ENCODE measurements around the gene SELENON.

The SELENON gene

GRCh38 chr1:25770541-25771220, 29.3 kb upstream of the SELENON start:
- TF ChIP-seq TEAD4 (IDR thresholded peaks at IDR 0.05): no peak
- no peak for TF ChIP-seq TAF1 (IDR thresholded peaks at IDR 0.05; ENCODE audit: low read depth)
- no peak for TF ChIP-seq NFIC (IDR thresholded peaks at IDR 0.05)
- no peak for TF ChIP-seq TCF12 (IDR thresholded peaks at IDR 0.05; ENCODE audit: low read depth)
- TF ChIP-seq RAD21 (IDR thresholded peaks at IDR 0.05; ENCODE audit: low read depth): no peak
- no peak for TF ChIP-seq FOXM1 (IDR thresholded peaks at IDR 0.05; ENCODE audit: borderline replicate concordance, low read depth)
- no peak for TF ChIP-seq USF1 (IDR thresholded peaks at IDR 0.05)
- no peak for TF ChIP-seq REST (IDR thresholded peaks at IDR 0.05; ENCODE audit: low read depth)
- TF ChIP-seq ZBTB7A (IDR thresholded peaks at IDR 0.05; ENCODE audit: low read depth): no peak
- no peak for TF ChIP-seq MAX (IDR thresholded peaks at IDR 0.05)
- TF ChIP-seq EP300 (IDR thresholded peaks at IDR 0.05; ENCODE audit: borderline replicate concordance): no peak
- no peak for TF ChIP-seq YY1 (IDR thresholded peaks at IDR 0.05; ENCODE audit: low read depth)
- no peak for TF ChIP-seq CEBPB (IDR thresholded peaks at IDR 0.05)
- TF ChIP-seq EGR1 (IDR thresholded peaks at IDR 0.05): no peak
- no peak for TF ChIP-seq CREB1 (IDR thresholded peaks at IDR 0.05; ENCODE audit: low read depth)

GRCh38 chr1:25771221-25772114, 28.5 kb upstream of the SELENON start:
- TF ChIP-seq REST (IDR thresholded peaks at IDR 0.05; ENCODE audit: low read depth) (no peak), TEAD4 (IDR thresholded peaks at IDR 0.05) (no peak), USF1 (IDR thresholded peaks at IDR 0.05) (no peak), YY1 (IDR thresholded peaks at IDR 0.05; ENCODE audit: low read depth) (no peak), FOXM1 (IDR thresholded peaks at IDR 0.05; ENCODE audit: borderline replicate concordance, low read depth) (no peak), CEBPB (IDR thresholded peaks at IDR 0.05) (no peak), CREB1 (IDR thresholded peaks at IDR 0.05; ENCODE audit: low read depth) (no peak), NFIC (IDR thresholded peaks at IDR 0.05) (no peak), EP300 (IDR thresholded peaks at IDR 0.05; ENCODE audit: borderline replicate concordance) (no peak), RAD21 (IDR thresholded peaks at IDR 0.05; ENCODE audit: low read depth) (no peak), TCF12 (IDR thresholded peaks at IDR 0.05; ENCODE audit: low read depth) (no peak), TAF1 (IDR thresholded peaks at IDR 0.05; ENCODE audit: low read depth) (no peak), ZBTB7A (IDR thresholded peaks at IDR 0.05; ENCODE audit: low read depth) (no peak), MAX (IDR thresholded peaks at IDR 0.05) (no peak), EGR1 (IDR thresholded peaks at IDR 0.05) (no peak)

GRCh38 chr1:25772164-25772563, 27.8 kb upstream of the SELENON start:
- no peak for TF ChIP-seq RAD21 (IDR thresholded peaks at IDR 0.05; ENCODE audit: low read depth)
- TF ChIP-seq TCF12 (IDR thresholded peaks at IDR 0.05; ENCODE audit: low read depth): no peak
- no peak for TF ChIP-seq USF1 (IDR thresholded peaks at IDR 0.05)
- no peak for TF ChIP-seq CEBPB (IDR thresholded peaks at IDR 0.05)

GRCh38 chr1:25772692-25773245, 27.2 kb upstream of the SELENON start:
- no peak for TF ChIP-seq CREB1 (IDR thresholded peaks at IDR 0.05; ENCODE audit: low read depth)
- no peak for TF ChIP-seq EGR1 (IDR thresholded peaks at IDR 0.05)
- no peak for TF ChIP-seq TEAD4 (IDR thresholded peaks at IDR 0.05)
- TF ChIP-seq REST (IDR thresholded peaks at IDR 0.05; ENCODE audit: low read depth): no peak
- no peak for TF ChIP-seq FOXM1 (IDR thresholded peaks at IDR 0.05; ENCODE audit: borderline replicate concordance, low read depth)
- TF ChIP-seq USF1 (IDR thresholded peaks at IDR 0.05): no peak
- TF ChIP-seq ZBTB7A (IDR thresholded peaks at IDR 0.05; ENCODE audit: low read depth): no peak
- TF ChIP-seq RAD21 (IDR thresholded peaks at IDR 0.05; ENCODE audit: low read depth): no peak
- no peak for TF ChIP-seq EP300 (IDR thresholded peaks at IDR 0.05; ENCODE audit: borderline replicate concordance)
- TF ChIP-seq CEBPB (IDR thresholded peaks at IDR 0.05): no peak
